Measurements from ENCODE around the gene METAP2.
"Not testable (repeated sequence)": the region's sequence is repeated elsewhere in the genome, so short reads cannot be mapped to it uniquely, and the experiment has no call there.

Gene METAP2

DNA sequence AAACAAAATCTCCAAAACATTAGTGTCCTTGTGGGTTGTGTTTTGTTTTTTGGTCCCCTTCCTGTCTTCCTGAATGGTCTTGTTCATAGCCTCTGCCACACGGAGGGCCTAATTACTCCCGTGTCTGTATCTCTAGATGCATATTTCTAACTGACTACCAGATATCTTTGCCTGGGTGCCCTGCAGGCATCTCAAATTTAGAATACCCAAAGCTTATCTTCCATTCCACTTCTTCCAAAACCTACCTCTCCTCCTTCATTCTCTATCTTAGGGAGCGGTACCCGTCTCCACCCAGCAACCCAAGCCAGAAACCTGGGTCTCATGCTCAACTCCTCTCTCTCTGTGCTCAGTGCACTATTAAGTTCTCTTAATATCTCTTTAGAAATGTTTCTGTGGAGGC is 10.9 kb upstream of the METAP2 start:
- no peak for DNase-seq

DNA sequence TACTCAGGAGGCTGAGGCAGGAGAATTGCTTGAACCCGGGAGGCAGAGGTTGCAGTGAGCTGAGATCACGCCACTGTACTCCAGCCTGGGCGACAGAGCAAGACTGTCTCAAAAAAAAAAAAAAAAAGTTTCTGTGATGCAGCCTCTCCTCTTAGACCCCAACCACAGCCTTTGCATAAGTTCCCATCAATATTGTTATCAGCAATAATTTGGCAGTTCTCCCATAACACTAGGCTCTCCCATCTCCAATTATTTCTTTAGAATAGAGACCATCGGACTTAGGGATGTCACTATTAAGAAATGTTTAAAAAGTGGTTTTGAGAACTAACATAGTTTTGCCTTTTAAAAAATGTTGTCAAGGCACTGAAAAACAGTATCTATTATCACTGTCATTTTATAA is 10.2 kb upstream of the METAP2 start:
- DNase-seq: not testable (repeated sequence)

- DNase-seq: no peak
Measured at GRCh38 chr12:95465275-95465674, 8.7 kb upstream of the METAP2 start.

GRCh38 chr12:95470300-95470699 is 3.7 kb upstream of the METAP2 start:
- no peak for DNase-seq

DNA sequence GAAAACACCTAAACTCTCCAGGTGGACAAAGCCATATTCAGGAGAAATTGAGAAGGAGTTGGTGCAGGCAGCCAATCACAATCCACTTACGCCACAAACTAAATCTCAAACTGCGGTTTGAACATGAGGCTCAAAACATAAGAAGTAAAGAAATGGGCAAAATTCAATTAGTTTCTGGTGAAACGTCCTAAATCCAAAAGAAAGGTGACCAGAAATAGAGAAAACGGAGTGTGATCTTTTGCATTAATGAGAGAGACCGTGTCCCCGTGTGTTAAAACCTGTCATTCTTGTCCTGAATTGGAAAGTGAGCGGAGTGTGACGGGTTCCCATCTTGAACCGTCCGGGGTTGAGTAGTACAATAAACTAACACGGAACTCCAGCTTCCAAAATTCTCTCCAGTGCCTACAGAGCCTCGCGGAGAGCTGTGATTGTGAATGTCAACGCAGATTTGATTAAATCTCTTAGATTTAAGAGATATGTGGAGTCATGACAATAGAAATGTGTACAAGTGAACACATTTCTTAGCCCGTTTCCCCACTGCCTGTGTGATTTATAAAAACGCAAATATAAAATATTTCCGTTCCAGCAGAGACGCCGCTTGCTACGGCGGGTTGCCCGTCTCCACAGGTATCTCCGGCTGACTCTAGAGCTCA is 595 bp upstream of the METAP2 start:
- peak; percentile 25 for DNase-seq

DNA sequence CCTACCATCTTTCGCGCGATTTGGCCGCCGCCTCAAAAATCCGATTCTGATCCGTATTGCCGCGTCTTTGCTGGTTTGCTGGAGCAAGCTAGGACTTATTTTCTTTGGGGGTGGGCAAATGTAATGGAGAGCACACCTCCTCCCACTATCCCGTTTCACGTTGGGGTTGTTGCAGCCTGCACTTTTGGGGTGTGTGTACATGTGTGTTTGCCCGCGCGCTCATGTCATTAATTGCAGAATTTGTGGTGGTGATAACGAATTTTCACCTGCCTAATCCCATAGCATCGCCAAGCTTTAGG is 657 bp downstream of the METAP2 start:
- no peak for DNase-seq

DNA sequence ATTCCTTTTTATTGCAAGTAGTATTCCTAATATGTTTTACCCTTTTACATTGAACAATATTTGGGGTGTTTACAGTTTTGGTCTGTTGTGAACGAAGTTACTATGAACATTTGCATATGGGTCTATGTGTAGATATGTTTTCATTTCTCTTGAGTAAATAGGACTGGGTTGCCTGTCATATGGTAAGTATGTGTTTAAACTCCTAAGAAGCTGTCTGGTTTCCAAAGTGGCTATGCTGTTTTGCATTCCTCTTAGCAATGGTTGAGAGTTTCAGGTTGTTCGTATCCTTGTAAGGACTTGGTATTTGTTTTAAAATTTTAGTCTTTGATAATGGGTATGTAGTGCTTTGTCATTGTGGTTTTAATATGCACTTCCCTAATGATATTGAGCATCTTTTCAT is 6.3 kb downstream of the METAP2 start:
- no peak for DNase-seq

- DNase-seq: no peak
Measured at GRCh38 chr12:95481072-95481471, 7.1 kb downstream of the METAP2 start.

DNA sequence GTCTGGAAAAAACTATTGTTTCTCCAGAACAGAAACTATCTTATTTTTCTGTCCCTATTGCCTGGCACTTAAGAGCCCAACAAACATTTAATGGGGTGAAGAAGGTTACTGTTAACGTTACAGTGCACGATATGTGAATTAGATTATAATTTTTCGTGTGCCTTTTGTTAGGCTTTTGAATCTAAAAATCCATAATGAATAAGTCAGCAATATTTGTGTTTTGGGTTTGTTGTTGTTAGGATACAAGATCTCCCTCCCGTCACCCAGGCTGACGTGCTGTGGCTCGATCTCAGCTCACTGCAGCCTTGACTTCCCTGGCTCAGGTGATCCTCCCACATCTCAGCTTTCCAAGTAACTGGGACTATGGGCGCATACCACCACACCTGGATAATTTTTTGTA is 7.9 kb downstream of the METAP2 start:
- no peak for DNase-seq

DNA sequence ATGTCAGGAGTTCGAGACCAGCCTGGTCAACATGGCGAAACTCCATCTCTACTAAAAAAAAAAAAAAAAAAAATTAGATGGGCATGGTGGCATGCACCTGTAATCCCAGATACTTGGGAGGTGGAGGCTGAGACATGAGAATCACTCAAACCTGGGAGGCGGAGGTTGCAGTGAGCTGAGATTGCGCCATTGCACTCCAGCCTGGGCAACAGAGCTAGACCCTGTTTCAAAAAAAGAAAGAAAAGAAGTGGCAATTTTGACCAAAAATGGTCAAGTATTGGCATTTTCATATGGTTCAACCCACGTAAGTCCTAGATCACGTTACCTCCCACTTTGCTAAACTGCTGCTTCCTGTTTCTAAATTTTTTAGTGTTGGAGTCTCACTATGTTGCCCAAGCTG is 8.6 kb downstream of the METAP2 start:
- not testable (repeated sequence) for DNase-seq

DNA sequence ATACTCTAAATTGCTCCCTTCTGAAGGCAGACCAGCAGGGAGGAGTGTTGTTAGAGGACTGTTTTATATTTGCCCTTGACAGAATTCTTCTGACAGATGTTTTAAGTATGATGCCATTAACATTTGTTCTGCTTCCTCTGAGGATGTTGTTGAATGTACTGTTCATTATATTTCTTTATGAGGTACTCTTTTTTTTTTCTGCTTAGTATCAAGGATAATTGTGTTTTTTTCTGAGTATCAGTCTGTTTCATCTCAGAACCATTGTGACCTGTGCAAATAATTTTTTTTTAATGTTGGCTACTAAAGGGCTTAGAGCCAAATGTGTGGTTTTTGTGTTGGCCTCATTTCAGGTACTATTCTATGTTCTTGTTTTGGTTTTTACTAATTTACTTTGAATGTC is 10.6 kb downstream of the METAP2 start:
- no peak for DNase-seq

GRCh38 chr12:95487024-95487423 is 13.1 kb downstream of the METAP2 start:
- DNase-seq: no peak

DNA sequence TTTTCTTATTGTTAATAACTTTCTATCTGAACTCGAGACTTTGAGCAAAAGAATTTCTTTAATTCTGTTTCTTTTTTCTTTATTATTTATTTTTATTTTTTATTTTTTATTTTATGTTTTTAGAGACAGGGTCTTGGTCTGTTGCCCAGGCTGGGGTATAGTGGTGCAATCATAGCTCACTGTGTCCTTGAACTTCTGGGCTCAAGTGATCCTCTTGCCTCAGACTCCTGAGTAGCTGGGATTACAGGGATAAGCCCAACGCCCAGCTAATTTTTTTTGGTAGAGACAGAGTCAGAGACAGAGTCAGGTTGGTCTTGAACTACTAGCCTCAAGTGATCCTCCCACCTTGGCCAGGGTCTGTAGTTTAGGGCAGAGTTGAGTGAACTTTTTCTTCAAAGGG is 18.5 kb downstream of the METAP2 start:
- DNase-seq: no peak

- no peak for DNase-seq
Measured at GRCh38 chr12:95494888-95495287, 20.9 kb downstream of the METAP2 start.

DNA sequence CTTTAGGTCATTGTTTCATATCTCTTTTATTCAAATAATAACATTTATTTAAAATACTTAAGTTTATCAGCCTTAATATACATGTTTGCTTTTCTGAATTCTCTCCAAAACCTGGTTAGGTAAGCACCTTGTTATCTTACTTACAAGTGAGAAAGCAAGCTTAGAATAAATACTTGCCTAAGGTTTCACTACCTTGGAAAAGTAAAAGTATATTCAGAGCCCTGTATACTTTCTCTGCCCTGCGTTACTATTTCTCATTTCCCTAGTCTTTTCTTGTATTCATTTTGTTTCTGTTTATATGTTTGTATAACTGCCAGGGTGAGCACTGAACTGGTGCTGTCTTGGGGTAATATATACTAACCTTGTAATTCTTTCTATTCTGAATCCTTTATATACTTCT is 21.5 kb downstream of the METAP2 start:
- DNase-seq: no peak

DNA sequence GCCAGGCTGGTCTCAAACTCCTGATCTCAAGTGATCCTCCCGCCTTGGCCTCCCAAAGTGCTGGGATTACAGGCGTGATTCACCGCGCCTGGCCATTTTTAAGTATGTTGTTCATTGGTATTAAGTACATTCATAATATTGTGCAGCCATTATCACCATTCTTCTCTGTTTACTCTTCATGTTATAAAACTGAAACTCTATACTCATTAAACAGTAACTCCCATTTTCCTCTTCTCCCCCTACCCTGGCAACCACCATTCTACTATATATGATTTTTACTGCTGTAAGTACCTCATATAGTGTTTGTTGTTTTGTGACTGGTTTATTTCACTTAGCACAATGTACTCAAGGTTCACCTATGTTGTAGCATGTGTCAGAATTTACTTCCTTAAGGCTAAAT is 23.1 kb downstream of the METAP2 start:
- DNase-seq: no peak

GRCh38 chr12:95498968-95499367 is 25.0 kb downstream of the METAP2 start:
- no peak for DNase-seq

DNA sequence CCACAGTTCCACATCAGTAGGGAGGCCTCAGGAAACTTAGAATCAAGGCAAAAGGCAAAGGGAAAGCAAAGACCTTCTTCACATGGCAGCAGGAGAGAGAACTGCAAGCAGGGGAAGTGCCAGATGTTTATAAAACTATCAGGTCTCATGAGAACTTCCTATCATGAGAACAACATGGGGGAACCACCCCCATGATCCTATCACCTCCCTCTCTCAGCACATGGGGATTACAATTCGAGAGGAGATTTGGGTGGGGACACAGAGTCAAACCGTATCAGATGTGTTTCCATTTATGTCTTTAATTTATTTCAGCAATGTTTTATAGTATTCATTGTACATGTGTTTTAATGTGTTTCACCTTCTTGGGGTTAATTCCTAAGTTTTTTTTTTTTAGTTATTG is 25.8 kb downstream of the METAP2 start:
- no peak for DNase-seq

DNA sequence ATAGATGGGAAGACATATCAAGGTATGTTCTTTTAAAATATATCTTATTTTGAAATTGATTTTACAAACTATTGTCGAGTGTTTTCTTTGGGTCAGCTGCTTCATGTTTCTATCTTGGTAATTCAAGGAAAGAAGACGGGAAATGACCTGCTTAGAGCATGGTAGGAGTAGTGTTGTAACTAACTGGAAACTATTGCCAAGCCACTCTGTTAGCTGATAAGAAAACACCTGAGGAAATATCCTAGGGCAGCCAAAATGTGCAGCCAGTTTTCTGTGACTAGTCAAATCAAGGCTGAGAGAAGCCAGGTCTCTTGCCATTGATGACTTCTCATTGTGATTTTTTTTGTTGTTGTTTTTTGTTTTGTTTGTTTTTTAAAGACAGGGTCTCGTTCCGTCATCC is 30.2 kb downstream of the METAP2 start:
- no peak for DNase-seq

GRCh38 chr12:95505039-95505438 is 31.1 kb downstream of the METAP2 start:
- no peak for DNase-seq

DNA sequence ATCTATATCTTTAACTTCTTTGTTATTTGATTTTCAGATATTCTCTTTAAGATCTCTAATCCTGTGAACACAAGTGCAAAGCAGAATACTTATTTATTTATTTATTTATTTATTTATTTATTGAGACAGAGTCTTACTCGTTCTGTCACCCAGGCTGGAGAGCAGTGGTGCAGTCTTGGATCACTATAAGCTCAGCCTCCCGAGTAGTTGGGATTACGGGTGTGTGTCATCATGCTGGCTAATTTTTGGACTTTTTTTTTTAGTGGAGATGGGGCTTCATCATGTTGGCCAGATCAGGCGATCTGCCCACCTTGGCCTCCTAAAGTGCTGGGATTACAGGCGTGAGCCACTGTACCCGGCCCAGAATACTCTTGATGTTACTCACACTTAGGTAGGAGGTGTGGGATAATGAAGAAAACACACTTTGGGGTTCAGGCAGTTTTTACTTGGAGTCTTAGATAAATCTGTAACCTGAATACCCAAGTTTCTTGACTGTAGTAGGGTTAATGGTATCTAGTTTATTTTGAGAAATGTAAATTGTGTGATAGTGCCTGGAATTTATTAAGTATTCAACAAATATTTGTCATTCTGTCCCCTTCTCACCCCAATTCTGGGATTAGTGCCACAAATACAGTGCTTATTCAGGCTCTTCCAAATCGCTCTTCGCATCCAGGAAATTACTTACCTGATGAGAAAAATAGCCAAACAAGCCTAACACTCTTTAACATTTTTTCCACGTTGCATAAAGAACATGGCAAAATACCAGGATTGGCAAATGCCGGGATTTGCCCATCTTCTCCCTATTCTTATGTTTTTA is 33.0 kb downstream of the METAP2 start:
- no peak for DNase-seq

DNA sequence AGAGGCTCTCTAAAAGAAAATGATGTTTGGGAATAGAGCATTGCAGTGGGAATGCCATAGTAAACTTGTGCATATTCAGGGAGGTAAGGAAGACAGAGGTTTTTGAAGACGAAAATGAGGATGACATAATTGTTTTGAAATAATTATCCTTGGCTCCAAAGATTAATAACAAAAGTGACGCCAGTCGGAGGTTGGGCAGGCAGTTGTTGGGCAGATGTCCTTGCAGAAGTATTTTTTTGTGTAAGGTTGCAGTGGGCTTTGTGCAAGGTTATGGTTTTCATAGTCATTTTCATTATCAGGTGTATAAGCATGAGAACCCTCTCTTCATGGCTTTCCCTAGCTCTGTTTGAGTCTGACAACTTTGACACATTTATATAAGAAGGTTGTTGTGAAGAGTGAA is 35.3 kb downstream of the METAP2 start:
- DNase-seq: no peak

DNA sequence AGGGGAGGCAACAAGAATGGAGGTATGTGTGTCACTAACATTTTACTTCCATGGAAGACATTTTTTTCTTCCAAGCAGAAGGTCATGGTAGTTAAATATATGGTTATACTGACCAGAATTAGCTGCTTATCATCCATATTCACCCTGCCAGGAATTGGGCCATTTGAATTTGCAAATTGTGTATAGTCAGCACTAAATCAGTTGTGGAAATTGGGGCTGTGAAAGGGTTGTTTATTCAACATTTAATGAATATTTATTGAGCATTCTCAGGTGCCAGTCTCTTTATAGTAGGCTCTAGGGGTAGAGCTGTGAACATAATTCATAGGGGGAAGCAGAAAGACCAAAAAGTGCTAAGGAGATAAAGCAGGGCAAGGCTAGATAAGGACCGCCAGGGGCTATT is 38.0 kb downstream of the METAP2 start:
- no peak for DNase-seq

GRCh38 chr12:95513599-95513998 is 39.6 kb downstream of the METAP2 start:
- no peak for DNase-seq

DNA sequence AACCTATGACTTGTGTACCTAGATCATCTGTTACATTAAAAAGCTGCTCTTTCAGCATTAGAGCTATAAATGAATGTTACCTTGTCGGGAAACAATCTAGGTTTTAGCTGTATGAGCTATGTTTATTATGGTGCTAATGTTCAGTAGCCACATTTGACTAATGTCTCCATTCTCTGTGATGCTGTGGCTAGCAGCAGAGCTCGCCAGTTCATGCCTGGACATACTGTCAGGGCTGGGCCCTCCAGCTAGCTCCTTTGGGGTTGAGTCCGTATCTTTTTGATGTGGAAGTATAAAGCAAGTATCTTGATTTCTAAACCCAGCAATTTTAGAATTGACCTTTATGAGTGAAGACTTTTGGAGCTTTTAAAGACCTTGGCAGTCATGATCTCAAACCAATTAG is 41.2 kb downstream of the METAP2 start:
- DNase-seq: no peak
